ENCODE measurements around the gene C10orf67.

- TF ChIP-seq USF2 (IDR thresholded peaks at IDR 0.05; ENCODE audit: low read length) = no peak
- no peak for TF ChIP-seq ZNF274 (IDR thresholded peaks at IDR 0.05; ENCODE audit: borderline replicate concordance, extremely low read depth, low read length)
- TF ChIP-seq SP4 (IDR thresholded peaks at IDR 0.05; ENCODE audit: low read length) = no peak
- no peak for TF ChIP-seq TAF1 (IDR thresholded peaks at IDR 0.05; ENCODE audit: low read depth, low read length)
Observed at GRCh38 chr10:23157691-23158369, 186.8 kb downstream of the C10orf67 start.

All from H1 (cell line).